Astrocyte of the spinal cord (primary cell): Measurements from ENCODE around the gene MSRB1.
"Not testable (repeated sequence)": the region's sequence is repeated elsewhere in the genome, so short reads cannot be mapped to it uniquely, and the experiment has no call there.

Experiments used
- DNase-seq: peaks from one replicate; pipeline ENCODE4 v3.0.0; 2011; ENCODE audit warnings: low read depth, low spot score
- H3K4me3 ChIP-seq: 2 replicates; pipeline ENCODE4 v1.5.1; 2011; ENCODE audit warnings: low read depth, mild to moderate bottlenecking, low read length, moderate library complexity
- in situ Hi-C: cut with HindIII; loops from 2 replicates; pipeline ENCODE4 v1.10.0; 2017; ENCODE audit warnings: low sequenced_read_pairs
- TF ChIP-seq, protein P1 (sequence below): IDR thresholded peaks from 2 replicates; pipeline ENCODE4 v1.5.1; 2012; ENCODE audit warnings: low read depth, mild to moderate bottlenecking, low read length, inconsistent platforms

Gene MSRB1

DNA sequence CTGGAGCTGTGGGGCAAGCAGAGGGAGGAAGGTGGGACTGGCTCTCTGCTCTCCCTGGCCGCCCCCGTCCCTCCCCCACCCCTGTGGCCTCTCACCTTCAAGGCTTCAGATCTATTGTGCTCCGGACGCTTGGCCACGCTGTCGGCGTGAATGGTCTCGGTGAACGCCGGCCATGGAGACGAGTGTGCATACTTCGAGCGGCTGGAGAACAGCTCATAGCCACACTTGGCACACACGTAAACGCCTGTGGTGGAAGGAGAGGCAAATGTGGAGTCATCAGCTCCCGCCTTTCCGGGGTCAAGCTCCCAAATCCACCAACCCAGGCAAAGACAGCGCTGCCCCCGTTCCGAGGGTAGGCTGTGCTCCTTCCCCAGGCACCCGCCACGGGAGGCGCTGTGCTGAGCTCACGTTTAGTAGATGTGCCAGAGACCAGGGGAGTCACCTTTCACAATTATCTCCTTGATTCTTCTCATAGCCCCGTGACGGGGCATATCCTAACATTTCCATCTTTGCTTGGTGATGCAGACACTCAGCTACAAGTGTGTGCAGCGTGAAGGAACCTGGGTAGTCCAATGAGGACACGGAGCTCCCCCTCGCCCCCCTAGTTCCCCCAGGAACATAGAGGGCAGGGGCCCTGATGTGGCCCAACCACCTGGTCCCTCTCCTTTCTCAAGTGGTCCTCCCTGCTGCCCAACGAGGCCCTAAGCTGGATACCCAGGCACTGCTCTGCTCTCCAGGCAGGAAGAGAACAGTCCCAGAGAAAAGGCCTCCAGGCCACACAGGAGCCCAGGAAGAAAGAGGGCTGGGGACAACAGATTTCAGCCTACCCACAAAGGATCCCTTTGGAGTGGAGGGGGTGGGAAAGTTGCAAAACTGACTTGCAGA lies 1.6 kb downstream of the MSRB1 start:
- in situ Hi-C loops, result no loop called here
- TF ChIP-seq, protein P1, sequence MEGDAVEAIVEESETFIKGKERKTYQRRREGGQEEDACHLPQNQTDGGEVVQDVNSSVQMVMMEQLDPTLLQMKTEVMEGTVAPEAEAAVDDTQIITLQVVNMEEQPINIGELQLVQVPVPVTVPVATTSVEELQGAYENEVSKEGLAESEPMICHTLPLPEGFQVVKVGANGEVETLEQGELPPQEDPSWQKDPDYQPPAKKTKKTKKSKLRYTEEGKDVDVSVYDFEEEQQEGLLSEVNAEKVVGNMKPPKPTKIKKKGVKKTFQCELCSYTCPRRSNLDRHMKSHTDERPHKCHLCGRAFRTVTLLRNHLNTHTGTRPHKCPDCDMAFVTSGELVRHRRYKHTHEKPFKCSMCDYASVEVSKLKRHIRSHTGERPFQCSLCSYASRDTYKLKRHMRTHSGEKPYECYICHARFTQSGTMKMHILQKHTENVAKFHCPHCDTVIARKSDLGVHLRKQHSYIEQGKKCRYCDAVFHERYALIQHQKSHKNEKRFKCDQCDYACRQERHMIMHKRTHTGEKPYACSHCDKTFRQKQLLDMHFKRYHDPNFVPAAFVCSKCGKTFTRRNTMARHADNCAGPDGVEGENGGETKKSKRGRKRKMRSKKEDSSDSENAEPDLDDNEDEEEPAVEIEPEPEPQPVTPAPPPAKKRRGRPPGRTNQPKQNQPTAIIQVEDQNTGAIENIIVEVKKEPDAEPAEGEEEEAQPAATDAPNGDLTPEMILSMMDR, result peak; percentile 35
- DNase-seq, result peak; percentile 74
- H3K4me3 ChIP-seq, result peak overlapping the region; percentile 86

DNA sequence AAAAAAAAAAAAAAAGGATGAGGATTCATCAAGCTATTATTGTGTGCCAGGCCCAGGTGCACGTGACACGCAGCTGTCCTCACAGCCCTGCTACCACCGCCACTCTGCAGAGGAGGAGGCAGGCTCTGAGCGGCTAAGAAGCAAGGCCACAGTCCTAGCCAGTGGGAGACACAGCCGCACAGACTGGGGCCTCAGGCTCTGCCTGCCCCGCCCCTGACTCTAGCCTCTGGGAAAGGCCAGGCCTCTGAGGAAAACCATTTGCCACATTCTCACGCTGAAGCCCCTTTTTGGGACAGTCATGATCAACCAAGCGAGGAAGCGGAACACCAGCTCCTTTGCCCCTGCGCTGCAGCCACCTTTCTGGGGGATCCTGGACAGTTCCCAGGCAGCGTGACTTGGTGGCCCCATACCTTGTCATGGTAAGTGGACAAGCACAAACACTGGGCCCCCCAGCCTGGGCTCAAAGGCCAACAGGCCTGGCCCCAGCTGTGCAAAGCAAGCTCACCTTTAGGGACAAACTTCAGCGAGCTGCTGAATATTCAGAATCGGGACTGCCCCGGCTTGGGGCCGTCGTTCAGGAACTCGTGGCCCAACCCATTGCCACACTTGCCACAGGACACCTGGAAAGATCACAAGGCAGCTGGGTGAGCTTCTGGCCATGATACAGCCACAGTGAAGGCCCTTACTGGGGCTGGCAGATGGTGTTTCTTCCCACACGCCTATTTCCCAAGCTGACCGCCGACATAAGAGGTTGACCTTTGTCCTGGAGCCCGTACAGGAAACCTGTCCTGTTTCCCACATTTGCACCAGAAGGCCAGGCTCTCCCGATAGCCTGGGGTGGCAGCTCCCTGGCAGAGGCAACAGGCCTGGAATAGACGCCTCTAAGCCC lies 2.5 kb downstream of the MSRB1 start:
- TF ChIP-seq, protein P1, result no peak
- H3K4me3 ChIP-seq, result no peak overlapping the region
- in situ Hi-C loops, result no loop called here
- DNase-seq, result no peak

- in situ Hi-C loops, H3K4me3 ChIP-seq, DNase-seq: not testable (repeated sequence)
Observed at GRCh38 chr16:1939833-1940232, 3.2 kb downstream of the MSRB1 start.

GRCh38 chr16:1938910-1939309 lies 4.1 kb downstream of the MSRB1 start:
- DNase-seq, result no peak
- in situ Hi-C loops, result no loop called here
- no peak overlapping the region for H3K4me3 ChIP-seq
- TF ChIP-seq, protein P1, result no peak

- DNase-seq, result no peak
- H3K4me3 ChIP-seq, result no peak overlapping the region
- TF ChIP-seq, protein P1, result no peak
- in situ Hi-C loops, result no loop called here
Observed at GRCh38 chr16:1938316-1938715, 4.7 kb downstream of the MSRB1 start.

GRCh38 chr16:1936945-1937479 lies 6.0 kb downstream of the MSRB1 start:
- no peak for DNase-seq
- TF ChIP-seq, protein P1, result no peak
- no peak overlapping the region for H3K4me3 ChIP-seq
- in situ Hi-C loops, result no loop called here
